ENCODE data around the gene BBS9.
"Not testable (repeated sequence)": the region's sequence is repeated elsewhere in the genome, so short reads cannot be mapped to it uniquely, and the experiment has no call there.

- not testable (repeated sequence) for TF ChIP-seq CTCF (conservative IDR thresholded peaks at IDR 0.05); ZFX (IDR thresholded peaks at IDR 0.05)
These were observed 89.6 kb downstream of the BBS9 start for GRCh38 chr7:33218841-33219535.

Data from C4-2B (cell line).